HCT116 (cell line): ENCODE results near the gene CAMKK2. TPM values are rescaled to one million over a fixed set of nuclear protein-coding genes. Genes with fewer than 3 reads are reported as not detected.

Experiments used
- ATAC-seq: fragments of 200-7000 bp; cut with Tn5 transposase; 2 replicates; pipeline ENCODE4 v1.9.1; 2020; ENCODE audit warnings: mild to moderate bottlenecking, moderate library complexity
- BruUV-seq: library from RNA; stranded (reverse); fragments of 400-500 nt; replicated peaks from 2 replicates; lab custom pipeline; 2021; lab: Mats Ljungman, UMichigan
- CTCF ChIA-PET: fragments of 300-600 bp; sonication (Branson Sonifier 250); formaldehyde crosslinking; loops from one replicate; lab custom pipeline; 2021; ENCODE audit warnings: antibody characterized with exemption; lab: Charles Lee
- POLR2A ChIA-PET: fragments of 300-600, 350-600 bp; sonication (Branson Sonifier 250); formaldehyde crosslinking; loops from one replicate; lab custom pipeline; 2021; ENCODE audit warnings: antibody characterized with exemption; lab: Charles Lee
- RAD21 ChIA-PET, 2 experiments: fragments of 300-600 bp; sonication (Branson Sonifier 250); formaldehyde crosslinking; loops; one replicate each; lab custom pipeline; 2023; ENCODE audit warnings: low total read pairs in 2 of 2; ENCODE audit not compliant: uncharacterized antibody in 2 of 2, unreplicated experiment in 2 of 2, low non-redundant PET in 1 of 2; lab: Charles Lee
- DNase-seq: peaks from one replicate; pipeline ENCODE4 v3.0.0-alpha.2; 2010; ENCODE audit warnings: low read depth, low spot score
- H2AFZ ChIP-seq: fragments of 200-600 bp; shearing (Covaris generic), sonication (generic); 2 replicates; pipeline ENCODE4 v1.6.1; 2017; ENCODE audit warnings: low read depth, mixed run types, mixed read lengths, antibody characterized with exemption, low read length; ENCODE audit not compliant: poor library complexity, severe bottlenecking
- H3K27ac ChIP-seq: 2 replicates; pipeline ENCODE4 v1.5.1; 2012; ENCODE audit warnings: low read depth, low read length
- H3K27me3 ChIP-seq: fragments of 200-600 bp; sonication (generic); 2 replicates; pipeline ENCODE4 v1.6.1; 2016; ENCODE audit warnings: mixed run types, low read length, mixed read lengths; ENCODE audit not compliant: insufficient read depth
- H3K36me3 ChIP-seq, 2 experiments: fragments of 200-500 bp in 1 of 2; fragments of 200-600 bp in 1 of 2; sonication (Bioruptor generic) in 1 of 2; sonication (generic) in 1 of 2; 2 replicates each; pipeline versions ENCODE4 v1.5.1 to v1.6.1; 2014 to 2016; ENCODE audit warnings: low read length in 2 of 2, inconsistent platforms in 1 of 2, mixed read lengths in 1 of 2, mixed run types in 1 of 2; ENCODE audit not compliant: insufficient read depth in 2 of 2, control insufficient read depth in 1 of 2
- H3K4me1 ChIP-seq, 2 experiments: fragments of 200-600 bp in 1 of 2; sonication (generic) in 1 of 2; 2 replicates each; pipeline versions ENCODE4 v1.5.1 to v1.6.1; 2012 to 2017; ENCODE audit warnings: low read length in 2 of 2, inconsistent platforms in 1 of 2, mild to moderate bottlenecking in 1 of 2, mixed read lengths in 1 of 2, mixed run types in 1 of 2, moderate library complexity in 1 of 2; ENCODE audit not compliant: insufficient read depth in 2 of 2, control insufficient read depth in 1 of 2
- H3K4me2 ChIP-seq: fragments of 200-600 bp; sonication (generic); 2 replicates; pipeline ENCODE4 v1.6.1; 2017; ENCODE audit warnings: mixed run types, low read length, mixed read lengths
- H3K4me3 ChIP-seq, 2 experiments: fragments of 200-600 bp in 1 of 2; sonication (generic) in 1 of 2; replicated peaks in 1 of 2; 2 replicates each; pipeline ENCODE4 v1.5.1; 2011 to 2016; ENCODE audit warnings: low read length in 2 of 2, control low read depth in 1 of 2, low read depth in 1 of 2, mild to moderate bottlenecking in 1 of 2, mixed read lengths in 1 of 2, mixed run types in 1 of 2
- H3K79me2 ChIP-seq: fragments of 200-600 bp; sonication (generic); 2 replicates; pipeline ENCODE4 v1.6.1; 2017; ENCODE audit warnings: mild to moderate bottlenecking, mixed run types, low read length, moderate library complexity, mixed read lengths; ENCODE audit not compliant: insufficient read depth
- H3K9ac ChIP-seq: fragments of 200-600 bp; sonication (generic); 2 replicates; pipeline ENCODE4 v1.6.1; 2016; ENCODE audit warnings: low read length, mixed read lengths
- H3K9me2 ChIP-seq: fragments of 200-600 bp; sonication (generic), shearing (Covaris generic); 2 replicates; pipeline ENCODE4 v1.6.1; 2017; ENCODE audit warnings: mixed run types, mild to moderate bottlenecking, moderate library complexity; ENCODE audit not compliant: insufficient read depth
- H3K9me3 ChIP-seq, 2 experiments: fragments of 200-500 bp in 1 of 2; fragments of 200-600 bp in 1 of 2; sonication (Bioruptor generic) in 1 of 2; sonication (generic) in 1 of 2; 2 replicates each; pipeline ENCODE4 v1.6.1; 2014 to 2017; ENCODE audit warnings: low read length in 2 of 2, mixed read lengths in 2 of 2, inconsistent platforms in 1 of 2, low read depth in 1 of 2, mild to moderate bottlenecking in 1 of 2, mixed run types in 1 of 2, moderate library complexity in 1 of 2; ENCODE audit not compliant: control insufficient read depth in 1 of 2, insufficient read depth in 1 of 2
- H4K20me1 ChIP-seq: fragments of 200-600 bp; sonication (generic), shearing (Covaris generic); 2 replicates; pipeline ENCODE4 v1.6.1; 2017; ENCODE audit warnings: mixed run types, mild to moderate bottlenecking, moderate library complexity; ENCODE audit not compliant: insufficient read depth
- ATF3 ChIP-seq: IDR thresholded peaks from 2 replicates; pipeline ENCODE4 v1.6.1; 2012
- EZH2 ChIP-seq: fragments of 200-600 bp; sonication (generic); IDR thresholded peaks from 2 replicates; pipeline ENCODE4 v1.6.1; 2017; ENCODE audit warnings: antibody characterized with exemption, mixed run types
- POLR2A ChIP-seq: IDR thresholded peaks from 2 replicates; pipeline ENCODE4 v1.7.0; 2011; ENCODE audit warnings: borderline replicate concordance; ENCODE audit not compliant: insufficient read depth, insufficient read length; ENCODE audit errors: extremely low read depth
- RAD21 ChIP-seq: IDR thresholded peaks from 2 replicates; pipeline ENCODE4 v1.6.1; 2012; ENCODE audit warnings: low read depth, mild to moderate bottlenecking
- REST ChIP-seq: IDR thresholded peaks from 2 replicates; pipeline ENCODE4 v1.6.1; 2012; ENCODE audit warnings: low read depth
- SIN3A ChIP-seq: IDR thresholded peaks from 2 replicates; pipeline ENCODE4 v1.6.1; 2012; ENCODE audit warnings: low read depth
- YY1 ChIP-seq: IDR thresholded peaks from 2 replicates; pipeline ENCODE4 v1.6.1; 2011; ENCODE audit warnings: low read length, low read depth, moderate library complexity, mild to moderate bottlenecking; ENCODE audit not compliant: insufficient replicate concordance; ENCODE audit errors: extremely low read depth
- ZNF274 ChIP-seq: fragments of 200-500 bp; sonication (Bioruptor generic); IDR thresholded peaks from 2 replicates; pipeline ENCODE4 v1.6.1; 2014; ENCODE audit warnings: mild to moderate bottlenecking, low read depth, low read length, inconsistent platforms
- intact Hi-C: fragments of 100-400 bp; cut with micrococcal nuclease; formaldehyde crosslinking; loops from 2 replicates; pipeline ENCODE4 v1.10.0; 2022
- total RNA-seq: library from RNA; stranded (reverse); gene quantifications from one replicate; pipeline ENCODE4 v1.2.1, GENCODE V29; 2021; ENCODE audit not compliant: unreplicated experiment

CAMKK2 gene
- total RNA-seq, 1 experiment from 2014 or later: 33.8 TPM

- intact Hi-C loops: loop anchor here (5.0 kb wide), 1 partner anchor 85 kb away; the partner anchor contains the start of gene P2RX7
- CTCF ChIA-PET: no interaction called here
- DNase-seq (no peak), ATAC-seq (no peak)
- Histone ChIP-seq H4K20me1 (no peaks in the 10 kb centered on the region), H3K4me3 (no peak overlapping the region), H3K9me2 (no peaks in the 10 kb centered on the region), H3K27ac (no peak overlapping the region), H3K36me3 (no peaks in the 10 kb centered on the region), H3K27me3 (no peaks in the 10 kb centered on the region), H3K9me3 (no peaks in the 10 kb centered on the region), H3K4me1 (peaks cover 23 to 43% of the 10 kb centered on the region in 2 experiments), H3K79me2 (0 out of 2 replicates have a peak, but pooled peaks cover 3% of the 10 kb centered on the region), H2AFZ (no peak overlapping the region), H3K9ac (no peak overlapping the region), H3K4me2 (no peak overlapping the region)
- no peak for TF ChIP-seq SIN3A
- TF ChIP-seq ZNF274: no peak
- TF ChIP-seq ATF3: no peak
- TF ChIP-seq EZH2: no peak
- TF ChIP-seq RAD21: no peak
- no peak for TF ChIP-seq POLR2A
- TF ChIP-seq YY1: no peak
- TF ChIP-seq REST: no peak
- POLR2A ChIA-PET: no interaction called here
- RAD21 ChIA-PET: no interaction called here
- no TSS peak for BruUV-seq
Measured at GRCh38 chr12:121217761-121218160, 78.7 kb downstream of the CAMKK2 start.
